NCI-H146 treated with DMSO at 0.1 percent for 48 hours (cell line): ENCODE results near the gene RASAL3.
"Not testable (repeated sequence)": the region's sequence is repeated elsewhere in the genome, so short reads cannot be mapped to it uniquely, and the experiment has no call there.

Experiments
- DNase-seq: peaks from one replicate; lab custom pipeline; 2025; ENCODE audit not compliant: unreplicated experiment; lab: John Stamatoyannopoulos, UW

The RASAL3 gene

DNA sequence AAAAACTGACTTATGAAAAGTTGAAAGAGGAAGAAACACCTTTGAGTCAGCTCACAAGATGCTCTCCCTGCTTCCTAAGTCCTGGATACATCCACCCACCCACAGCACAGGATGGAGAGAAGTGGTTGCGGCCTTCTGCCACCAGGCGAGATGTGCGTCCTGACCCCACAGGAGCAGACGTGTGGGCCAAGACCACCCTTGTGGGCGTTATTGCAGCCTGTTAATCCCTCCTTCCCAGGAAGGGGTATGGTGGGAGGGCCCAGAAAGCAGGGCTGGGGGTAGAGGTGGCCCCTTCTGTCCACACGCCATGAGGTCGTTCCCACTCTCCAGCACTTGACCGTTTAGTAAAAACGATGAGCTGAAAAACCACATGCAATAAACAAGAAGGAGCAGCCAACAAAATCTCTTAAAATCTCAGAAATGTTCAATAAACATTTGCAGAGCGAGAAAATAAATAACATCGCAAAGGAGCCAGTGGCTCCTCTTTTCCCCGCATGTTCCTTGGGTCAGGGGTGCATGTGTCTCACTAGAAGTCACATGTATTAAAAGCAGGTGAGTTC is 43.1 kb downstream of the RASAL3 start:
- no peak for DNase-seq

DNA sequence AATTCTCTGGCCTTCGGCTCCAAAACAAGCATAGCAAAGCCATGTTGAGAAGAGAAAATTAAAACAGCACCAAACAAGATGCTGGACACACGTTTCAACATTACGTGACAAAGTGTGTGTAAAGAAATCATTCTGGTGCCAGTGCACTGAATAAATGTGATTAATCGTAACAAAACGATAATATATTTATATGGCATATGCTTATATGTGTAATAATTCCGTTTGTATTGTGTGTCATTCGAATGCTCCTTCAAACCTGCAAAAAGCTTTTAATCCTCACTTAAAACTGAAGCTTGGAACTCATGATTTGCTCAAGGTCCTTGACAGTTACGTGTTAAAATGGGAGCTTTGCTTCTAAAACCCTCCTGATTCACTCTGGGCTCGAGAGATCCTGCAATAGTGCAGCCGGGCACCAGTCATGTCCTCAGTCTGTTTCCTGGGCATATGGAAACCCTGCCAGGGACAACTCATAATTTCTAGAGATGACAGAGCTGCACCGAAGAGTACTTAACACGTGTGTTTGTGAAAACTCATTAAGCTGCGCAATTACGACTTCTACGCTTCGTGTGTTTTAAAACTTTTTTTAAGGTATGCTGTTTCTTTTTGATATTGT is 44.8 kb downstream of the RASAL3 start:
- no peak for DNase-seq

DNA sequence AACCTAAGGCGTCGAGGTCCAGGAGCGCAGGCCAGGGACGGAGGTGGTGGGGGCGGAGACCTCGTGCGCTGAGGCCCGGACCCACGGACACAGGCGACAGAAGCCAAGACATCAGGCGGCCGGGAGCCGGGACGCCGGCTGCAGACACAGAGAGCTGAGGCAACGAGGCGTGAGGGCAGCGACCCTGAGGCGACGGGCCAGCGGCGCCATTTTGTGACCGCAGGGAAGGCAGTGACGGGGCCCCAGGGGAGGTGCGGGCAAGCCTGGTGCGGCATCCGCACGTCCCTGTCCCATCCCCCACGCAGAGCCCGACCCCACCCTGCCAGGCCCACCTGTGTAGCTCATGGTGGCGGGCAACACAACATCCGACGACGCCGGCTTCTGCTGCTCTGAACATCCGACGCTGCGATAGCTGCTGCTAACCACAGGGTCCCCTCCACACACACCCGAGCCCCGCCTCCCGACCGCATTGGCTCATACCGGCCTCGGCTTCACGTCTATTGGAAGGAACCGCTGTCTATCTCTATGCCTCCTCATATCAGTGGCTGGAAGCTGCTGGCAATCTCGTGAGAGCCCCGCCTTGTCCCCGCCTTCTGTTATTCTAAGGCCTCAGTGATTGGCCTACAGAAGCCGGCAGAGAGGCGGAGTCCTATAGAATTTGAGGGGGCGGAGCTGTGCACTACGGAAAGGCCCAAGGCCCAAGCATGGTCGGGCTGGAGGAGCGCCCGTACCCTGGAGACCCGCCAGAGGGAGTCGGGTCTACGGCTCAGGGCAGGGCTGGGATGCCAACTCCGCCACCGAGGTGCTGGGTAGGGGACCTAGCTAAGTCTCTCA is 45.5 kb downstream of the RASAL3 start, which contains the start of gene AKAP8L:
AKAP8L (minus strand) TSS at position 410 of the 834 bp plus-strand sequence; CDS start at position 345, 65 bp downstream.
- DNase-seq, result peak; percentile 100

DNA sequence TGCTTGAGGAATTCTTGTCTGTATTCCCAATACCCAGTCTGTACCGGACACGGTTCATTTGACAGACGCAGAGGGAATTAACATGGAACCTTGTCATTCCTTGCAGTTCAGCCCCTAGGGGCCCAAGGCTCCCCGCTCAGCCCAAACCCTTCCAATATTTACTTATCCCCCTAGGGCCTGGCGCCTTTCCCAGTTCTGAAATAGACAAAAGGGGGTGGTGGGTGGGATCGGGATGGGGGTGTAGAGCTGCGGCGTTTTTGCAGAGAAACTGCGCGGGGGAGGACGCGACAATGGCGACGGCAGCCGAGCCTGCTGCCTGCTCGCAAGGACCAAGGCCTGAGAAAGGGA is 46.1 kb downstream of the RASAL3 start:
- peak; percentile 74 for DNase-seq

DNA sequence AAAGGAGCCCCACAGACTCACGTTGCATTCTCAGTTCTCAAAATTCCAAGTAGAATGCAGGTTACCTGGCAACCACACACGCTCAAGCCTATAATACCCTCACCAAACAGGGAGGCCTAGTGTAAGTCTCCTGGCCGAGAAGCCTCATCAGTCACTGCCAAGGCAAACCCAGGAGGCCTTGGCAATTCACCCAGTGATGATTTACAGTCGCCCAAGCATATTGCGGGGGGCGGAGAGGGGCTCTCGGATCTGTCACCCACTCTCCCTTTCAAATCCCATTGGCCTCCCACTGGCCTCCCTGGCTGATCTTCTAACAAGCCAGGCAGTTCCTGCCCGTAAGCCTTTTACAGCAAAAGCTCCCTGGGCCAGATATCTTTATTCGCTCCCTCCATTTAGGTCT is 46.6 kb downstream of the RASAL3 start:
- DNase-seq, result no peak

DNA sequence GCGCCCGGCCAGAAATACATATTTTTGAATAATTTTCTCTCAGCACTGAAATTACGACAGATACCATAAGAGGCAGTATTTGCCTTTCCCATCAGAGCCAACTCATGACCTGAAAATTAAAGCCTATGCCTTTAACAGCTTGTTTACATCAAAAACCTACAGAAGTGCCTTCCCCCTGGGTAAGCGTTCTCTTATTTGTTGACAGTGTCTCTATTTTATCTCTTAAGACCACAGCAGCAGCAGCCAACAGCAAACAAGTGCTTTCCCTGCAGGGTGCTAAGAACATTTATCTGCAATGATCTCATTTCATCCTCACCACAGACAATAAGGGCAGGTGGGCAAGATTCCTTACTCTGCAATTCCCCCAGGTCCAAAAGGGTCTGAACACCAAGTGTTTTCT is 51.5 kb downstream of the RASAL3 start:
- peak; percentile 74 for DNase-seq

DNA sequence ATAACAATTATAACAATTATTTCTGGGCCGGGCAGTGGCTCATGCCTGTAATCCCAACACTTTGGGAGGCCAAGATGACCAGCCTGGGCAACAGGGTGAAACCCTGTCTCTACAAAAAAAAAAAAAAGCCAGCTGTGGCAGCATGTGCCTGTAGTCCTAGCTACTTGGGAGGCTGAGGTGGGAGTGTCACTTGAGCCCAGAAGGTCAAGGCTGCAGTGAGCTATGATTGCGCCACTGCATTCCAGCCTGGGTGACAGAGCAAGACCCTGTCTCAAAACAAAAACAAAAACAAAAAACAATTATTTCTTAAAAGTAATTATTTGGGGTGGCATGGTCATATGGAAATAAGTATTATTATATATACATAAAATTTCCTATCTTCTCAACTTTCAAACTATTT is 53.0 kb downstream of the RASAL3 start:
- not testable (repeated sequence) for DNase-seq

DNA sequence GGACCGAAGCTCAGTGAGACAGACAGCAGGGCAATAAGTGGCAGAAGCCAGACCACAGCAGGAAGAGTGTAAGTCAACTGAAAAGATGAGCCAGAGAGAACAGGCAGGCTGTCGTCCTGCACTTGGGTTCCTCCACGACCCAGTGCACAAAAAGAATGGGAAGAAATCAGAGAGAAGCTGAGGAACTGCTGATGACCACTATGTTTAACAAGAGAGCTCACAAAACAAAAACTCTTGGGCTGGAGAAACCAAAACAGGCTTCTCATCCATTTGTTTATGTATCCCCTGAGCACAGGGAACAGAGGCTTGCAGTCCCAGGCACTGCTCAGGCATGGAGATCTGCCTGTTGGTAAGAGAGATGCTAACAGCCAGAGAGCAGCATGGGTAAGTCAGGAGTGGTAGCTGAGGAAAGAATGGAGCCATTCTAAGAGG is 59.5 kb downstream of the RASAL3 start:
- no peak for DNase-seq

DNA sequence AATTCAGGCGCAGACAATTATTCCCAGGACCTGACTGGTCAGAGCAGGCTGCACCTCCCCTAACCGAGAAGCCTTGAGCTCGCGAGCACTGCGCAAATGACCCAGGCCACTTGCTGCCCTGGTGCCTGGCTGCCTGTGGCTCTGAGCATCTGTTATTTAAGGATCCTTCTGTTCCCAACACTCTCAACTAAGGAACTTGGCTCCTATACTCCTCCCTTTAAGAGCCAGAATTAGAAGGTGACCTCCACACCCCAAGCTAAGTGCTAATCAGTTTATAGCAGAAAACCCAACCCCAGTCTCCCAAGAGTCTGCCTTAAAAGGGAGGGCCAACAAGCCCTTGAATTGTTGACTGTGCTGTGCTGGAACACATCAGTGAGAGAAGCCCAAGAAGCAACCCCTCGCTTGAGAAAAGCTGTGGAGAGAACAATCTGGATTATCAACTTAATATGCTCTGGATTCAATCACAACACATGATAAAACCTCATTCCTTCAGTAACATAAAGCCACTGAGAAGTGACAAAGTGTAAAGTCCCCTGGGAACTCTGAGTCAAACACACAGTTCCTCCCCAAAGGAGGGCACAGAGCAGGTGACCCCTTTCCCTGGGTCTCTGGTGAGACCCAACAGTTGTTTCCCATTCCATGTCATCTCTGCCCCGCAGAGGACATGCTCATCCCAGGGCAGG is 60.1 kb downstream of the RASAL3 start:
- no peak for DNase-seq

DNA sequence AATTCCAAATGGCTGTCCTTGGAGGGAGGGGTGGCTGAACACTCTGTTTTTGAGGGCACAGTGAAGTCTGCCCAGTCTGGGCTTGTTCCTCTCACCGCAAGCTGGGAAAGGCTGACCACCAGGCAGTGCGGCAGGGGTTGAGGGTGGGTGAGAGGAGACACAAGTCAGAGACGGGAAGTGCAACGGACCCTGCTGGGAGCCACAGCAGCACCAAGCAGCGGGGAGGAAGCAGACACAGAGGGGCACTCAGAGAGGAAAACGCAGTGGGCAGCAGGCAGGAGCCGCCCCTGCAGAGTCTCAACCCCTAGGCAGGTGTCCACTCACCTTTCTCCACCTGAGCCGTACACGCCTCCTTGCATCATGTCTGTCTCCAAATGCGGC is 61.2 kb downstream of the RASAL3 start:
- DNase-seq, result no peak

DNA sequence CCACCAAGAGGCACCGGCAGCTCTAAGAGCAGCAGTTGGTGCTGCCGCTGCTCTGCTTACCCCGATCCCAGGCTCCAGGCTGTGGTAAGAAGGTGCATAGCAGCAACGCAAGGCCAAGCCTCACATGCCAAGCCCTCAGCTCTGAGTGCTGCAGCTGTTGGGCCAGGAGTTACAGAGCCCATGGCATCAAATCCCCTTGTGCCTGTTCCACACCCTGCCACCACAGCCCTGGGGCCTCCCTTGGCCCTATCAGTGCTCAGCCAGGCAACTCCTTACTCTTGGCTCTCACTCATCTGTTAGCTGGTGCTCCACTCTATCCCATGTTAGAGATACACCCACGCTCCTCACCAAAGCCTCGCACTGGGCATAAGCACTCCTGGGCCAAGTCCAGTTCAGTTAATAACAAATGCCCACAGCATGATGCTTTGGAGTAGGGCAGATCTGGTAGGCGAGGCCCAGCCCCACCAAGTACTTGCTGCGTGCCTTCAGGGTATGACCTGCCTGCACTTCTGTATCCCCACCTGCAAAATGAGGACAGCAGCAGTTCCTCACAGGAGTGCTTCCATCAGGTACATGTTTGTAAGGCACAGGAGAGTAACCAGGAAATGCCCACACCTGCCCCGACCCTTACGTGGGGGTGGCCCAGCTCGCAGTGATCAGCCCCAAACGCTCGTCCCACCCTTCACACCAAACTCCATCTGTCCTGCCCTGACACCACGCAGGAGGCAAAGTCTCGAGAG is 61.8 kb downstream of the RASAL3 start:
- DNase-seq, result no peak
